HepG2 (cell line): Measurements from ENCODE around the gene LIF. TPM values are rescaled to one million over a fixed set of nuclear protein-coding genes. Genes with fewer than 3 reads are reported as not detected.

Experiments used
- AKAP8 ChIP-seq: sonication (generic); formaldehyde crosslinking; IDR thresholded peaks from 2 replicates; pipeline ENCODE4 v1.5.1; 2020; ENCODE audit warnings: mild to moderate bottlenecking, missing genetic modification reagents
- CREM ChIP-seq, 2 experiments: sonication (generic) in 1 of 2; formaldehyde crosslinking in 1 of 2; IDR thresholded peaks; 2 replicates each; pipeline versions ENCODE4 v1.4.0 to v1.6.1; 2016 to 2020; ENCODE audit warnings: antibody characterized with exemption in 1 of 2, mild to moderate bottlenecking in 1 of 2, missing genetic modification reagents in 1 of 2
- FOSL1 ChIP-seq: sonication (generic); formaldehyde crosslinking; IDR thresholded peaks from 2 replicates; pipeline ENCODE4 v1.9.0; 2021; ENCODE audit warnings: missing genetic modification reagents, borderline replicate concordance
- HOXA3 ChIP-seq: sonication (generic); formaldehyde crosslinking; IDR thresholded peaks from 2 replicates; pipeline ENCODE4 v1.5.0; 2020; ENCODE audit warnings: missing genetic modification reagents
- KLF16 ChIP-seq, 2 experiments: sonication (generic) in 1 of 2; formaldehyde crosslinking in 1 of 2; IDR thresholded peaks; 2 replicates each; pipeline versions ENCODE4 v1.6.1 to v1.8.0; 2016 to 2023; ENCODE audit warnings: missing genetic modification reagents in 2 of 2, missing compliant biosample characterization in 1 of 2
- MYC ChIP-seq: sonication (generic); formaldehyde crosslinking; IDR thresholded peaks from 2 replicates; pipeline ENCODE4 v1.9.0; 2021; ENCODE audit warnings: missing genetic modification reagents, borderline replicate concordance
- RBFOX2 ChIP-seq: fragments of 200-400 bp; formaldehyde crosslinking; IDR thresholded peaks from 2 replicates; pipeline ENCODE4 v1.6.1; 2017; ENCODE audit warnings: low read depth, mild to moderate bottlenecking, low read length
- ZNF335 ChIP-seq: sonication (generic); formaldehyde crosslinking; IDR thresholded peaks from 2 replicates; pipeline ENCODE4 v1.4.0; 2020; ENCODE audit warnings: missing genetic modification reagents
- ZNF687 ChIP-seq: sonication (generic); formaldehyde crosslinking; IDR thresholded peaks from 2 replicates; pipeline ENCODE4 v1.5.1; 2020; ENCODE audit warnings: mild to moderate bottlenecking, missing genetic modification reagents, moderate library complexity
- ZNF768 ChIP-seq: sonication (generic); formaldehyde crosslinking; IDR thresholded peaks from 2 replicates; pipeline ENCODE4 v1.4.0; 2020; ENCODE audit warnings: missing genetic modification reagents
- polyA plus RNA-seq, 8 experiments: library from polyadenylated mRNA; depleted of rRNA in 3 of 8; stranded (reverse) in 7 of 8; unstranded in 1 of 8; fragments of >200 nt; fragmentation: Illumina TruSeq in 4 of 8; extraction: Trizol in 4 of 8; gene quantifications; 2 replicates each; pipeline versions ENCODE4 v1.2.1 to v1.2.3, GENCODE V29; 2011 to 2016; ENCODE audit warnings: low read depth in 4 of 8, missing spikeins in 1 of 8, mixed read lengths in 1 of 8; ENCODE audit not compliant: insufficient read depth in 1 of 8
- total RNA-seq, 5 experiments: library from RNA; depleted of rRNA; stranded (reverse); fragments of >200 nt; fragmentation: Illumina TruSeq; extraction: Trizol; gene quantifications; 2 replicates each; pipeline ENCODE4 v1.2.3, GENCODE V29; 2016; ENCODE audit warnings: low read depth in 1 of 5
- TF ChIP-seq, protein P1 (sequence below): IDR thresholded peaks from 2 replicates; pipeline ENCODE4 v1.6.1; 2016; ENCODE audit warnings: low read depth, missing genetic modification reagents, missing compliant biosample characterization
- TF ChIP-seq, protein P2 (sequence below): sonication (generic); IDR thresholded peaks from 2 replicates; pipeline ENCODE4 v1.6.1; 2016; ENCODE audit warnings: low read depth, borderline replicate concordance
- TF ChIP-seq, protein P3 (sequence below): sonication (generic); formaldehyde crosslinking; IDR thresholded peaks from 2 replicates; pipeline ENCODE4 v1.4.0; 2020; ENCODE audit warnings: missing genetic modification reagents

LIF gene
- total and polyA plus RNA-seq, 2 of the 13 experiments (the other 11 are each of a cell fraction or from before 2014, with no cell fraction given): 3.6 to 8.5 TPM

- TF ChIP-seq, protein P1, sequence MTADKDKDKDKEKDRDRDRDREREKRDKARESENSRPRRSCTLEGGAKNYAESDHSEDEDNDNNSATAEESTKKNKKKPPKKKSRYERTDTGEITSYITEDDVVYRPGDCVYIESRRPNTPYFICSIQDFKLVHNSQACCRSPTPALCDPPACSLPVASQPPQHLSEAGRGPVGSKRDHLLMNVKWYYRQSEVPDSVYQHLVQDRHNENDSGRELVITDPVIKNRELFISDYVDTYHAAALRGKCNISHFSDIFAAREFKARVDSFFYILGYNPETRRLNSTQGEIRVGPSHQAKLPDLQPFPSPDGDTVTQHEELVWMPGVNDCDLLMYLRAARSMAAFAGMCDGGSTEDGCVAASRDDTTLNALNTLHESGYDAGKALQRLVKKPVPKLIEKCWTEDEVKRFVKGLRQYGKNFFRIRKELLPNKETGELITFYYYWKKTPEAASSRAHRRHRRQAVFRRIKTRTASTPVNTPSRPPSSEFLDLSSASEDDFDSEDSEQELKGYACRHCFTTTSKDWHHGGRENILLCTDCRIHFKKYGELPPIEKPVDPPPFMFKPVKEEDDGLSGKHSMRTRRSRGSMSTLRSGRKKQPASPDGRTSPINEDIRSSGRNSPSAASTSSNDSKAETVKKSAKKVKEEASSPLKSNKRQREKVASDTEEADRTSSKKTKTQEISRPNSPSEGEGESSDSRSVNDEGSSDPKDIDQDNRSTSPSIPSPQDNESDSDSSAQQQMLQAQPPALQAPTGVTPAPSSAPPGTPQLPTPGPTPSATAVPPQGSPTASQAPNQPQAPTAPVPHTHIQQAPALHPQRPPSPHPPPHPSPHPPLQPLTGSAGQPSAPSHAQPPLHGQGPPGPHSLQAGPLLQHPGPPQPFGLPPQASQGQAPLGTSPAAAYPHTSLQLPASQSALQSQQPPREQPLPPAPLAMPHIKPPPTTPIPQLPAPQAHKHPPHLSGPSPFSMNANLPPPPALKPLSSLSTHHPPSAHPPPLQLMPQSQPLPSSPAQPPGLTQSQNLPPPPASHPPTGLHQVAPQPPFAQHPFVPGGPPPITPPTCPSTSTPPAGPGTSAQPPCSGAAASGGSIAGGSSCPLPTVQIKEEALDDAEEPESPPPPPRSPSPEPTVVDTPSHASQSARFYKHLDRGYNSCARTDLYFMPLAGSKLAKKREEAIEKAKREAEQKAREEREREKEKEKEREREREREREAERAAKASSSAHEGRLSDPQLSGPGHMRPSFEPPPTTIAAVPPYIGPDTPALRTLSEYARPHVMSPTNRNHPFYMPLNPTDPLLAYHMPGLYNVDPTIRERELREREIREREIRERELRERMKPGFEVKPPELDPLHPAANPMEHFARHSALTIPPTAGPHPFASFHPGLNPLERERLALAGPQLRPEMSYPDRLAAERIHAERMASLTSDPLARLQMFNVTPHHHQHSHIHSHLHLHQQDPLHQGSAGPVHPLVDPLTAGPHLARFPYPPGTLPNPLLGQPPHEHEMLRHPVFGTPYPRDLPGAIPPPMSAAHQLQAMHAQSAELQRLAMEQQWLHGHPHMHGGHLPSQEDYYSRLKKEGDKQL (CRISPR knock-in tag): peak; percentile 38; the same call in 1 of the 2 replicates
- no peak; the same call in 1 of the 2 replicates for TF ChIP-seq AKAP8 (CRISPR knock-in tag)
- peak; percentile 61; the same call in 1 of the 2 replicates for TF ChIP-seq MYC (CRISPR knock-in tag)
- peak; percentile 18; the same call in 1 of the 2 replicates for TF ChIP-seq HOXA3
- TF ChIP-seq, protein P2, sequence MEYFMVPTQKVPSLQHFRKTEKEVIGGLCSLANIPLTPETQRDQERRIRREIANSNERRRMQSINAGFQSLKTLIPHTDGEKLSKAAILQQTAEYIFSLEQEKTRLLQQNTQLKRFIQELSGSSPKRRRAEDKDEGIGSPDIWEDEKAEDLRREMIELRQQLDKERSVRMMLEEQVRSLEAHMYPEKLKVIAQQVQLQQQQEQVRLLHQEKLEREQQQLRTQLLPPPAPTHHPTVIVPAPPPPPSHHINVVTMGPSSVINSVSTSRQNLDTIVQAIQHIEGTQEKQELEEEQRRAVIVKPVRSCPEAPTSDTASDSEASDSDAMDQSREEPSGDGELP: peak; percentile 89; the same call in 1 of the 2 replicates
- 0 out of 2 replicates have a peak, but pooled peaks have one; percentile 54 for TF ChIP-seq CREM (IDR thresholded peaks at IDR 0.05)
- no peak for TF ChIP-seq CREM (CRISPR knock-in tag; IDR thresholded peaks at IDR 0.05)
- TF ChIP-seq RBFOX2: peak; percentile 52; the same call in 1 of the 2 replicates
- TF ChIP-seq KLF16 (CRISPR knock-in tag; IDR thresholded peaks at IDR 0.05): no peak; a peak in 1 of 4 replicates
- TF ChIP-seq ZNF687 (CRISPR knock-in tag): peak; percentile 84
- TF ChIP-seq ZNF768 (CRISPR knock-in tag): peak; percentile 86
- 0 out of 2 replicates have a peak, but pooled peaks have one; percentile 61 for TF ChIP-seq ZNF335
- TF ChIP-seq, protein P3, sequence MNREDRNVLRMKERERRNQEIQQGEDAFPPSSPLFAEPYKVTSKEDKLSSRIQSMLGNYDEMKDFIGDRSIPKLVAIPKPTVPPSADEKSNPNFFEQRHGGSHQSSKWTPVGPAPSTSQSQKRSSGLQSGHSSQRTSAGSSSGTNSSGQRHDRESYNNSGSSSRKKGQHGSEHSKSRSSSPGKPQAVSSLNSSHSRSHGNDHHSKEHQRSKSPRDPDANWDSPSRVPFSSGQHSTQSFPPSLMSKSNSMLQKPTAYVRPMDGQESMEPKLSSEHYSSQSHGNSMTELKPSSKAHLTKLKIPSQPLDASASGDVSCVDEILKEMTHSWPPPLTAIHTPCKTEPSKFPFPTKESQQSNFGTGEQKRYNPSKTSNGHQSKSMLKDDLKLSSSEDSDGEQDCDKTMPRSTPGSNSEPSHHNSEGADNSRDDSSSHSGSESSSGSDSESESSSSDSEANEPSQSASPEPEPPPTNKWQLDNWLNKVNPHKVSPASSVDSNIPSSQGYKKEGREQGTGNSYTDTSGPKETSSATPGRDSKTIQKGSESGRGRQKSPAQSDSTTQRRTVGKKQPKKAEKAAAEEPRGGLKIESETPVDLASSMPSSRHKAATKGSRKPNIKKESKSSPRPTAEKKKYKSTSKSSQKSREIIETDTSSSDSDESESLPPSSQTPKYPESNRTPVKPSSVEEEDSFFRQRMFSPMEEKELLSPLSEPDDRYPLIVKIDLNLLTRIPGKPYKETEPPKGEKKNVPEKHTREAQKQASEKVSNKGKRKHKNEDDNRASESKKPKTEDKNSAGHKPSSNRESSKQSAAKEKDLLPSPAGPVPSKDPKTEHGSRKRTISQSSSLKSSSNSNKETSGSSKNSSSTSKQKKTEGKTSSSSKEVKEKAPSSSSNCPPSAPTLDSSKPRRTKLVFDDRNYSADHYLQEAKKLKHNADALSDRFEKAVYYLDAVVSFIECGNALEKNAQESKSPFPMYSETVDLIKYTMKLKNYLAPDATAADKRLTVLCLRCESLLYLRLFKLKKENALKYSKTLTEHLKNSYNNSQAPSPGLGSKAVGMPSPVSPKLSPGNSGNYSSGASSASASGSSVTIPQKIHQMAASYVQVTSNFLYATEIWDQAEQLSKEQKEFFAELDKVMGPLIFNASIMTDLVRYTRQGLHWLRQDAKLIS (CRISPR knock-in tag): 0 out of 2 replicates have a peak, but pooled peaks have one; percentile 26
- TF ChIP-seq FOSL1 (CRISPR knock-in tag): peak; percentile 69; the same call in 1 of the 2 replicates
These were observed 36.2 kb downstream of the LIF start (continued) for GRCh38 chr22:30210235-30210909.
